Activated CD4-positive, alpha-beta memory T cell treated with anti-CD3 and anti-CD28 coated beads, Interleukin-2, amount 10 ng/mL, durations not matched to agents 7 days and 5 days (primary cell): Measurements from ENCODE around the gene CTAGE4. TPM values are rescaled to one million over a fixed set of nuclear protein-coding genes. Genes with fewer than 3 reads are reported as not detected.
A peak's percentile ranks its signal among the peaks of the same experiment; 100 is the strongest.
"Not testable (repeated sequence)": the region's sequence is repeated elsewhere in the genome, so short reads cannot be mapped to it uniquely, and the experiment has no call there.

Source experiments
- CTCF ChIA-PET: fragments of 350-600 bp; sonication (Branson Sonifier 250); formaldehyde crosslinking; loops from one replicate; lab custom pipeline; 2021; ENCODE audit warnings: antibody characterized with exemption, inconsistent platforms; lab: Charles Lee
- POLR2A ChIA-PET: fragments of 350-600 bp; sonication (Branson Sonifier 250); formaldehyde crosslinking; loops from one replicate; lab custom pipeline; 2021; ENCODE audit warnings: antibody characterized with exemption; lab: Charles Lee
- DNase-seq: peaks from one replicate; pipeline ENCODE4 v3.0.0-alpha.2; 2020
- H3K27ac Mint-ChIP-seq: one replicate; pipeline ENCODE4 v1.8.0; 2021; ENCODE audit warnings: mild to moderate bottlenecking, mixed read lengths
- H3K27me3 Mint-ChIP-seq: one replicate; pipeline ENCODE4 v1.8.0; 2021; ENCODE audit warnings: mixed read lengths
- H3K36me3 Mint-ChIP-seq: one replicate; pipeline ENCODE4 v1.8.0; 2021; ENCODE audit warnings: low read depth, mixed read lengths
- H3K4me1 Mint-ChIP-seq: one replicate; pipeline ENCODE4 v1.8.0; 2021; ENCODE audit warnings: mixed read lengths
- H3K4me3 Mint-ChIP-seq: one replicate; pipeline ENCODE4 v1.8.0; 2021; ENCODE audit warnings: mild to moderate bottlenecking, mixed read lengths
- H3K9me3 Mint-ChIP-seq: one replicate; pipeline ENCODE4 v1.8.0; 2021; ENCODE audit warnings: mixed read lengths
- total RNA-seq, 2 experiments: library from RNA; stranded (reverse); gene quantifications; one replicate each; pipeline ENCODE4 v1.2.3, GENCODE V29; 2021

Gene CTAGE4, protein sequence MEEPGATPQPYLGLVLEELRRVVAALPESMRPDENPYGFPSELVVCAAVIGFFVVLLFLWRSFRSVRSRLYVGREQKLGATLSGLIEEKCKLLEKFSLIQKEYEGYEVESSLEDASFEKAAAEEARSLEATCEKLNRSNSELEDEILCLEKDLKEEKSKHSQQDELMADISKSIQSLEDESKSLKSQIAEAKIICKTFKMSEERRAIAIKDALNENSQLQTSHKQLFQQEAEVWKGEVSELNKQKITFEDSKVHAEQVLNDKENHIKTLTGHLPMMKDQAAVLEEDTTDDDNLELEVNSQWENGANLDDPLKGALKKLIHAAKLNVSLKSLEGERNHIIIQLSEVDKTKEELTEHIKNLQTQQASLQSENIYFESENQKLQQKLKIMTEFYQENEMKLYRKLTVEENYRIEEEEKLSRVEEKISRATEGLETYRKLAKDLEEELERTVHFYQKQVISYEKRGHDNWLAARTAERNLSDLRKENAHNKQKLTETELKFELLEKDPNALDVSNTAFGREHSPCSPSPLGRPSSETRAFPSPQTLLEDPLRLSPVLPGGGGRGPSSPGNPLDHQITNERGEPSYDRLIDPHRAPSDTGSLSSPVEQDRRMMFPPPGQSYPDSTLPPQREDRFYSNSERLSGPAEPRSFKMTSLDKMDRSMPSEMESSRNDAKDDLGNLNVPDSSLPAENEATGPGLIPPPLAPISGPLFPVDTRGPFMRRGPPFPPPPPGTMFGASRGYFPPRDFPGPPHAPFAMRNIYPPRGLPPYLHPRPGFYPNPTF
- total RNA-seq = 1 to 10 TPM; 3.4 to 5.3 TPM

DNA sequence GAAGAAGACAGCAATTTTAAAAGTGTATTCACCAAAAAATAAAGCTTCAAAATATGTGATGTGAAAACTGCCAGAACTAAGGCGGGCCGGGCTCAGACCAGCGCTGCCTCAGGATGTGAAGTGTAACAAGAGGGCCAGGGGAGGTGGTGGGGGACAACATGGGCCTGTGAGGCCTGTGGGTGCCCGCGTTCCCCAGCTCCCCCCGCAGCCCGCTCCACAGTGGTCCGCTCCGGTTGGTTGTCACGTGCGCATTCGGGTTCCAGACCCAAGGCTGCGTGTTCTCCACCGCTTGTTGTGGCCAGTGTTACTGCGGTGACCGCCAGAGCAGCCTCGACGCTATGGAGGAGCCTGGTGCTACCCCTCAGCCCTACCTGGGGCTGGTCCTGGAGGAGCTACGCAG, at the start of gene CTAGE4:
CTAGE4 (plus strand) TSS at position 301 of the 400 bp plus-strand sequence; CDS start at position 339, 38 bp downstream.
- POLR2A ChIA-PET, H3K27ac Mint-ChIP-seq, H3K9me3 Mint-ChIP-seq, H3K4me3 Mint-ChIP-seq, H3K27me3 Mint-ChIP-seq, CTCF ChIA-PET, H3K4me1 Mint-ChIP-seq, DNase-seq, H3K36me3 Mint-ChIP-seq: not testable (repeated sequence)

DNA sequence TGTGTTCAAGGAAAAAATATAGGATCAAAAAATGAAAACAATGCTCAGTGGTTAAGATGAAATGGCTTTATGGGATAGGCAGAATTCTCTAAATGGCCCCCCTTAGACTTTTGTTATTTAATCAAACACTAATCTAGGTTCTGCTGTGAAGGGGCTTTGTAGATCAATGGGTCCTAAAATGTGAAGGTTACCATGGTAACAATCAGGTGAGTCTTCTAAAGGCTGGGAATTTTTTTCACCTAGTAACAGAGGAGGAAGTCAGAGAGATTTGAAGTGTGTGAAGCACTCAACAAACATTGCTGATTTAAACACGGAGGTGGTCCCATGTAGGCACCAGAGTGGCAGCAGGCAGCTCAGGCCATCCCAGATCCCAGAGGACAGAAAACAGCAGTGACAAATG, 49.1 kb upstream of the CTAGE4 start:
- Mint-ChIP-seq H3K4me3 (no peak overlapping the region), H3K27me3 (peaks cover 3% of the 10 kb centered on the region), H3K36me3 (no peaks in the 10 kb centered on the region), H3K9me3 (no peaks in the 10 kb centered on the region), H3K27ac (no peak overlapping the region), H3K4me1 (no peaks in the 10 kb centered on the region)
- no peak for DNase-seq
- ChIA-PET POLR2A (no interaction called here), CTCF (no interaction called here)

DNA sequence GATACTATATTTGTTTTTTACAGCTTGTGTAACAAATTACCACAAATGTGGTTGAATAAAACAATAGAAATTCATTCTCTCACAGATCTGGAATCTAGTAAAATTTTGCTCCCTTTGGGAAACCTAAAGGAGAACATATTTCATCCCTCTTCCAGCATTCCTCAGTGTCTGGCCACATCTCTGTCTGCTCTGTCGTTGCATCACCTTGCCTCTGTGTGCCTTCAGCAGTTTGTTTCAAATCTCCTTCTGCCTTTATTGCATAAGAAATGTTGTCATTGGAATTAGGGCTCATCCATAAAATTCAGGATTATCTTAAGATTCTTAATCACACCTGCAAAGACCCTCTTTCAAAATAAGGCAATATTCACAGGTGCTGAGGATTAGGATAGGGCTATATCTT, 45.8 kb upstream of the CTAGE4 start:
- DNase-seq = no peak
- no peak overlapping the region for H3K27ac Mint-ChIP-seq
- no peaks in the 10 kb centered on the region for H3K36me3 Mint-ChIP-seq
- H3K27me3 Mint-ChIP-seq = peaks cover 3% of the 10 kb centered on the region
- H3K4me1 Mint-ChIP-seq = no peaks in the 10 kb centered on the region
- CTCF ChIA-PET = interaction anchor here (1.7 kb wide), 1 partner anchor 9 kb away, joined by 9 read pairs; no protein-coding TSS in a partner anchor
- POLR2A ChIA-PET = no interaction called here
- H3K9me3 Mint-ChIP-seq = no peaks in the 10 kb centered on the region
- no peak overlapping the region for H3K4me3 Mint-ChIP-seq

DNA sequence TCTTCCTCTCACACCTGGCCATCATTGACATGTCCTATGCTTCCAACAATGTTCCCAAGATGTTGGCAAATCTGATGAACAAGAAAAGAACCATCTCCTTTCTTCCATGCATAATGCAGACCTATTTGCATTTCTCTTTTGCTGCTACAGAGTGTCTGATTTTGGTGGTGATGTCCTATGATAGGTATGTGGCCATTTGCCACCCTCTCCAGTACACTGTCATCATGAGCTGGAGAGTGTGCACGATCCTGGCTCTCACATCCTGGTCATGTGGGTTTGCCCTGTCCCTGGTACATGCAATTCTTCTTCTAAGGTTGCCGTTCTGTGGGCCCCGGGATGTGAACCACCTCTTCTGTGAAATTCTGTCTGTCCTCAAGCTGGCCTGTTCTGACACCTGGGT, 41.1 kb upstream of the CTAGE4 start:
- Mint-ChIP-seq H3K4me3 (no peak overlapping the region), H3K27me3 (no peaks in the 10 kb centered on the region), H3K4me1 (no peaks in the 10 kb centered on the region), H3K9me3 (no peaks in the 10 kb centered on the region), H3K27ac (no peak overlapping the region), H3K36me3 (no peaks in the 10 kb centered on the region)
- POLR2A ChIA-PET = no interaction called here
- no peak for DNase-seq
- CTCF ChIA-PET = no interaction called here

DNA sequence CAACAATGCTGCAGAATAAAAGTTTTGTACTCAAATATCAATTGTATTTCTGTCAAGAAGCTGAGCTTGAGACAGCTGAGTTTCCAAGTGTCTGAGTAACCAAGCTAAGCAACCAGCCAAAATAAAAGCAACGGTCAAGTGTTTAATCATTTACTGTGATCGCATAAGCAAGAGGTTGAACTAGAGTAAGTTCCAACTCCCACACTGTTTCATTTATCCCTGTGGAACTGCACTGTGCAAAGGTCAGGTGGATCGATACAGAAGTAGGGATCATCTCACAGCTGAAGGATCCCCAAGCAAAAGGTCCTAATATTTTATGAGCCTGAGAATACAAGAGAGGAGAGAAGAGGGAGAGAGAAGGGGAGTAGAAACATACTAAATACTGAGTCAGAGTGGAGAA, 38.8 kb upstream of the CTAGE4 start:
- CTCF ChIA-PET = no interaction called here
- no peak for DNase-seq
- Mint-ChIP-seq H3K36me3 (peaks cover 8% of the 10 kb centered on the region), H3K4me3 (no peak overlapping the region), H3K9me3 (peaks cover 17% of the 10 kb centered on the region), H3K4me1 (no peaks in the 10 kb centered on the region), H3K27me3 (peaks cover 5% of the 10 kb centered on the region), H3K27ac (no peak overlapping the region)
- POLR2A ChIA-PET = no interaction called here

DNA sequence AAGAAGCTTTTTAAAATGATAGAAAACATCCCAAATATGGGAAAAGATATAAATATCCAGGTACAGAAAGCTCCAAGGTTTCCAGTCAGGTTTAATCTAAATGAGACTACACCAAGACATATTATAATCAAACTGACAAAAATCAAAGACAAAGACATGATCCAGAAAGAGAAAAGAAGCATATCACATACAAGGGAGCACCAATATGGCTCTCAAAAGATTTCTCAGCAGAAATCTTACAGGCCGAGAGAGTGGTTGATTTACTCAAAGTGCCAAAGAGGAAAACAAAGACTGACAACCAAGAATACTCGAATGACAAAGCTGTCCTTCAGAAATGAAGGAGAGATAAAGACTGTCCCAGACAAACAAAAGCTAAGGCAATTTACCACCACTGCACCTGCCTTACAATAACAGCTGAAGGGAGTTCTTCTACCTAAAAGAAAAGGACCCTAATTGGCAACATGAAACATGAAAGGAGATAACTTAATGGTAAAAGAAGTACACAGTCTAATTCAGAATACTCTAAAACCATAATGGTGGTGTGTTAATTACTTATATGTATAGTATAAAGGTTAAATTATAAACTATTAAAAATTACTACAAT, 34.9 kb upstream of the CTAGE4 start:
- peaks cover 13% of the 10 kb centered on the region for H3K27me3 Mint-ChIP-seq
- H3K9me3 Mint-ChIP-seq = peaks cover 21% of the 10 kb centered on the region
- POLR2A ChIA-PET = no interaction called here
- no peak overlapping the region for H3K4me3 Mint-ChIP-seq
- H3K27ac Mint-ChIP-seq = no peak overlapping the region
- peaks cover 12% of the 10 kb centered on the region for H3K36me3 Mint-ChIP-seq
- CTCF ChIA-PET = no interaction called here
- no peaks in the 10 kb centered on the region for H3K4me1 Mint-ChIP-seq
- DNase-seq = no peak

DNA sequence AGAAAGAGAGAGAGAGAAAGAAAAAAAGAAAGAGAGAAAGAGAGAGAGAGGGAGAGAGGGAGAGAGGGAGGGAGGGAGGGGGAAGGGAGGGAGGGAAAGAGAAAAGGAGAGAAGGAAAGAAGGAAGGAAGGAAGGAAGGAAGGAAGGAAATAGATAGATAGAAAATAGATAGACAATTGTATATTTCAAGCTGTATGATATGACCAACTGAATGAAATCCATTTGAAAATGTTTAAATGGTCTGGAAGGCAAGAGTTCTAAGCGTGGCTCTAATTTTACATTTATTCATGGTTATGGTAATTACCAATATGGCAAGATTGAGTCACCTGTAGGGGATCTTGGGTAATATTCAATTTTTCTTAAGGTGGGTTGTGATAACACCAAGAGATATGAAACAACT, 24.4 kb upstream of the CTAGE4 start:
- Mint-ChIP-seq H3K36me3 (no peaks in the 10 kb centered on the region), H3K27me3 (peaks cover 16% of the 10 kb centered on the region), H3K4me1 (no peaks in the 10 kb centered on the region), H3K27ac (no peak overlapping the region), H3K9me3 (no peaks in the 10 kb centered on the region), H3K4me3 (no peak overlapping the region)
- CTCF ChIA-PET = no interaction called here
- no peak for DNase-seq
- POLR2A ChIA-PET = no interaction called here

DNA sequence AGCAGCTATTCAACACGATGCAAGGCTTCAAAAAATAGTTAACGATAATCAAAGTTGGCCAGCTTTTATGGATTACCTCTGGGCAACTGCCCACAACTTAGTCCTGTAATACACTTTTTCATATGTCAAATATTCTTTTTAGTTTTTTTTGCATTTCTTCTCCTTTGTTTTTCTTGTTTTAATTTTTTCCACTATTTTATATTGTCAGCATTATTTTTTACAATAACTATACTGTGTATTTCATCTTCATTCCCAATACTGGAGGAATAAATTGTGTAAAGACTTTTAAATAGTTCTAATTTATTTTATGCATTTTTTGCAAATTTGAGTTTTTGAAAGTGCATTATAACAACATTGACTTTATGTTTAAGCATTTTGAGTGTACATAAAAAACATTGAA, 18.5 kb upstream of the CTAGE4 start:
- Mint-ChIP-seq H3K27ac (no peak overlapping the region), H3K4me1 (no peaks in the 10 kb centered on the region), H3K9me3 (no peaks in the 10 kb centered on the region), H3K36me3 (no peaks in the 10 kb centered on the region), H3K27me3 (peaks cover 16% of the 10 kb centered on the region), H3K4me3 (no peak overlapping the region)
- ChIA-PET CTCF (interaction anchor here (1.4 kb wide), 1 partner anchor 37 kb away, joined by 4 read pairs; no protein-coding TSS in a partner anchor), POLR2A (no interaction called here)
- DNase-seq = no peak

DNA sequence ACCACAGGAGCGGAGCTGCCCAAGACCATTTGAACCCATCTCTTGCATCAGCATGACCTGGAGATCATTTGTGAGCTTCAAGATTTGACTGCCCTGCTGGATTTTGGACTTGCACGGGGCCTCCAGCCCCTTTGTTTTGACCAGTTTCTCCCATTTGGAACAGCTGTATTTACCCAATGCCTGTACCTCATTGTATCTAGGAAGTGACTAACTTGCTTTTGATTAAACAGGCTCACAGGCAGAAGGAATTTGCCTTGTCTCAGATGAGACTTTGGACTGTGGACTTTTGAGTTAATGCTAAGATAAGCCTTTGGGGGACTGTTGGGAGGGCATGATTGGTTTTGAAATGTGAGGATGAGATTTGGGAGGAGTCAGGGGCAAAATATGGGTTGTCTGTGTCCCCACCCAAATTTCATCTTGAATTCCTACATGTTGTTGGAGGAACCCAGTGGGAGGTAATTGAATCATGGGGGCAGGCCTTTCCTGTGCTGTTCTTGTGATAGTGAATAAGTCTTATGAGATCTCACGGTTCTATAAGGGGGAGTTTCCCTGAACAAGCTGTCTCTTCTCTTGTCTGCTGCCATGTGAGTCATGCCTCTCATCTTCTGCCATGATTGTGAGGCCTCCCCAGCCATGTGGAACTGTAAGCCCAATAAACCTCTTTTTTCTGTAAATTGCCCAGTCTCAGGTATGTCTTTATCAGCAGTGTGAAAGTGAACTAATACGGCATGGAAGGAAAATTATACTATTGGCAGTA, 11.5 kb upstream of the CTAGE4 start:
- H3K9me3 Mint-ChIP-seq, H3K27me3 Mint-ChIP-seq, DNase-seq, CTCF ChIA-PET, H3K36me3 Mint-ChIP-seq, H3K27ac Mint-ChIP-seq, H3K4me1 Mint-ChIP-seq, H3K4me3 Mint-ChIP-seq, POLR2A ChIA-PET: not testable (repeated sequence)

DNA sequence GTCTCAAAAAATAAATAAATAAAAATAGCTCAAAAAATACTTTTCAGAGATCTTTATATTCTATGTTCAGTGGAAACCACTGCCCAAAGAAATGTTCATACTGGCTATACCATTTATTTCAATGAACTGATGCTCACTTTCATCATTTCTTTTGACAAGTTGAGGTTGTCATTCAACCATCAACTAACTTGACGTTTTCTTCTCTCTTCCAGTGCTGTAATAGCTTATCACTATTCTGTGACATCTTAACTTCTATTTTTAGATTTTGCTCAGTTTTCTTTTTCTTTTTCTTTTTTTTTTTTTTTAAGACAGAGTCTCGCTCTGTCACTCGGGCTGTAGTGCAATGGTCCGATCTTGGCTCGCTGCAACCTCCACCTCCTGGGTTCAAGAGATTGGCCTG, 8.7 kb upstream of the CTAGE4 start:
- H3K27ac Mint-ChIP-seq = no peak overlapping the region
- ChIA-PET POLR2A (interaction anchor here (0.6 kb wide), 1 partner anchor 1156 kb away, joined by 3 read pairs; no protein-coding TSS in a partner anchor), CTCF (interaction anchor here (1.5 kb wide), 1 partner anchor 218 kb away, joined by 3 read pairs; no protein-coding TSS in a partner anchor)
- H3K9me3 Mint-ChIP-seq = no peaks in the 10 kb centered on the region
- no peaks in the 10 kb centered on the region for H3K4me1 Mint-ChIP-seq
- no peak overlapping the region for H3K4me3 Mint-ChIP-seq
- H3K36me3 Mint-ChIP-seq = no peaks in the 10 kb centered on the region
- peaks cover 3% of the 10 kb centered on the region for H3K27me3 Mint-ChIP-seq
- no peak for DNase-seq

DNA sequence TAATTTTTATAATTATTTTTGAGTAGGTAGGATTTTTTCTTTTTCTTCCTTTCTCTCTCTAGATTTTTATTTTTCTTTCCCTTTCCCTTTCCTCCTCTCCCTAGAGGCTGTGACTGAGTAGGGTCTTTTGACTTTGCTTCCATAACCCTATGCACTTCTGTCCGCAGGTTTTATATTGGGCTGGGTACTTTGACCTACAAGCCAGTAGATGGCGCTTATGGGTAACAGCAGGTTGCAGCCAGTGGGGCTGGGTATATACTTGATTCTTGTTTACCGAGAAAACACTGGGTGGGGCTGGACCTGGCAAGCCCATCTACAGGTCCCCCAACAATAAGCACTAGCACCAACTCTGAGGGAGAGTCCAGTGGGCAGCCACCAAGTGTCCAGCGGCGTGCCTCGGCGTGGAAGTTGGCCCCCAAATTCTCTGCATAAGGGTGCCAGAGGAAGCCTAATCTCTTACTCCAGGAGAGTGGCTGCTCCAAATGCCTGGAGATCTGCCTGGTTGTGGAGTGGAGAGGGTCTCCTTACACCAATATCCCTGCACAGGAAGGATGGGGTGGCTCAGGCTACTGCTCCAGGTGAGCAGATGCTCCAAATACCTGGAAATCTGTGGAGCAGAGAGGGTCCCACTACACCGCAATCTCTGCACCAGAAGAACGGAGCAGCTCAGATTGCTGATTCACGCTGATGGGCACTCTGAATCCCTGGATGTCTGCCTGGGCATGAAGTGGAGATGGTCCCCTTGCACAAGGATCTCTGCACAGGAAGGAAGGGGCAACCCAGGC, 4.7 kb upstream of the CTAGE4 start:
- H3K9me3 Mint-ChIP-seq, H3K4me1 Mint-ChIP-seq, H3K27ac Mint-ChIP-seq, H3K36me3 Mint-ChIP-seq, H3K4me3 Mint-ChIP-seq, POLR2A ChIA-PET, H3K27me3 Mint-ChIP-seq: not testable (repeated sequence)
- CTCF ChIA-PET = interaction anchor here (0.8 to 1.8 kb wide), 4 partner anchors 9 to 258 kb away, joined by 4 to 11 read pairs (median 6); no protein-coding TSS in a partner anchor
- peak; percentile 39 for DNase-seq

DNA sequence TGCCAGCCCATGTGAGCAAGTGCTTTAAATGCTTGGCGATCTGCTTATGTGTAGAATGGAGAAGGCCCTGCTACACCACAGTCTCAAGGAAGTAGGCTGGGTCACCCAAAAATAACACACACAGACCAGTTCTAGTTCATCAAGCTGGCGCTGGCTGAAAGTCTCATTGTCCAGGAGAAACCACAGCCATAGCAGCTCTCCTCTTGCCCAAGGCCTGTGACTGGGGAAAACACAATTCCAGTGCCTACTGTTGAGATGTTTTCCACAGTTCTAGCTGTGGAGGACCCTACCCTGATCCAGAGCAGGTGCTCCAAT, 4.1 kb upstream of the CTAGE4 start:
- H3K27me3 Mint-ChIP-seq, H3K27ac Mint-ChIP-seq, CTCF ChIA-PET, H3K9me3 Mint-ChIP-seq, H3K4me3 Mint-ChIP-seq, H3K4me1 Mint-ChIP-seq, H3K36me3 Mint-ChIP-seq, POLR2A ChIA-PET, DNase-seq: not testable (repeated sequence)
